DND-41 (cell line): ENCODE data around the gene CCDC192.

Source experiments
- ATAC-seq: fragments of 200-7000 bp; cut with Tn5 transposase; 3 replicates; pipeline ENCODE4 v1.9.1; 2021; ENCODE audit warnings: low read depth; ENCODE audit not compliant: insufficient read depth
- DNase-seq: peaks from one replicate; pipeline ENCODE4 v3.0.0-alpha.2; 2020
- H2AFZ ChIP-seq: 2 replicates; pipeline ENCODE4 v1.6.0; 2012; ENCODE audit warnings: low read depth, low read length
- H3K27ac ChIP-seq: 2 replicates; pipeline ENCODE4 v1.5.1; 2012; ENCODE audit warnings: low read length, inconsistent platforms
- H3K27me3 ChIP-seq: fragments of 200-600 bp; sonication (generic); 2 replicates; pipeline ENCODE4 v1.6.0; 2012; ENCODE audit warnings: low read length, mild to moderate bottlenecking, inconsistent platforms; ENCODE audit not compliant: insufficient read depth, poor library complexity
- H3K36me3 ChIP-seq: 2 replicates; pipeline ENCODE4 v1.5.1; 2012; ENCODE audit warnings: low read length, inconsistent platforms; ENCODE audit not compliant: insufficient read depth
- H3K4me1 ChIP-seq: 2 replicates; pipeline ENCODE4 v1.5.1; 2012; ENCODE audit warnings: mild to moderate bottlenecking, low read length; ENCODE audit not compliant: insufficient read depth
- H3K4me2 ChIP-seq: 2 replicates; pipeline ENCODE4 v1.6.0; 2012; ENCODE audit warnings: mild to moderate bottlenecking, moderate library complexity, low read length, inconsistent platforms; ENCODE audit not compliant: insufficient read depth
- H3K4me3 ChIP-seq, 2 experiments: fragments of 200-600 bp in 1 of 2; shearing (Covaris generic) in 1 of 2; 2 replicates each; pipeline ENCODE4 v1.5.1; 2012 to 2016; ENCODE audit warnings: inconsistent platforms in 2 of 2, low read length in 2 of 2, mild to moderate bottlenecking in 2 of 2, low read depth in 1 of 2, moderate library complexity in 1 of 2
- H3K79me2 ChIP-seq: 2 replicates; pipeline ENCODE4 v1.6.0; 2012; ENCODE audit warnings: low read length, inconsistent platforms; ENCODE audit not compliant: insufficient read depth
- H3K9ac ChIP-seq: 2 replicates; pipeline ENCODE4 v1.6.0; 2012; ENCODE audit warnings: low read depth, mild to moderate bottlenecking, inconsistent platforms, low read length, moderate library complexity
- H3K9me3 ChIP-seq: 2 replicates; pipeline ENCODE4 v1.5.1; 2012; ENCODE audit warnings: low read length, moderate library complexity, mild to moderate bottlenecking, inconsistent platforms; ENCODE audit not compliant: insufficient read depth, severe bottlenecking
- H4K20me1 ChIP-seq: 2 replicates; pipeline ENCODE4 v1.6.0; 2012; ENCODE audit warnings: low read length; ENCODE audit not compliant: insufficient read depth
- EZH2 ChIP-seq: IDR thresholded peaks from 3 replicates; pipeline ENCODE4 v1.6.1; 2012; ENCODE audit warnings: borderline replicate concordance, low read depth, mild to moderate bottlenecking, moderate library complexity, low read length, inconsistent platforms; ENCODE audit not compliant: severe bottlenecking
- TF ChIP-seq, protein P1 (sequence below): IDR thresholded peaks from 2 replicates; pipeline ENCODE4 v1.5.1; 2012; ENCODE audit warnings: borderline replicate concordance, low read length, moderate library complexity, mild to moderate bottlenecking; ENCODE audit not compliant: poor library complexity, severe bottlenecking; ENCODE audit errors: extremely low read depth

CCDC192 gene

GRCh38 chr5:127987354-127988145 lies 284.4 kb downstream of the CCDC192 start:
- H3K36me3 ChIP-seq, result no peaks in the 10 kb centered on the region
- H3K27me3 ChIP-seq, result no peaks in the 10 kb centered on the region
- H4K20me1 ChIP-seq, result no peaks in the 10 kb centered on the region
- H3K9ac ChIP-seq, result no peak overlapping the region
- H3K4me3 ChIP-seq, result no peak overlapping the region
- H3K27ac ChIP-seq, result no peak overlapping the region
- TF ChIP-seq, protein P1, sequence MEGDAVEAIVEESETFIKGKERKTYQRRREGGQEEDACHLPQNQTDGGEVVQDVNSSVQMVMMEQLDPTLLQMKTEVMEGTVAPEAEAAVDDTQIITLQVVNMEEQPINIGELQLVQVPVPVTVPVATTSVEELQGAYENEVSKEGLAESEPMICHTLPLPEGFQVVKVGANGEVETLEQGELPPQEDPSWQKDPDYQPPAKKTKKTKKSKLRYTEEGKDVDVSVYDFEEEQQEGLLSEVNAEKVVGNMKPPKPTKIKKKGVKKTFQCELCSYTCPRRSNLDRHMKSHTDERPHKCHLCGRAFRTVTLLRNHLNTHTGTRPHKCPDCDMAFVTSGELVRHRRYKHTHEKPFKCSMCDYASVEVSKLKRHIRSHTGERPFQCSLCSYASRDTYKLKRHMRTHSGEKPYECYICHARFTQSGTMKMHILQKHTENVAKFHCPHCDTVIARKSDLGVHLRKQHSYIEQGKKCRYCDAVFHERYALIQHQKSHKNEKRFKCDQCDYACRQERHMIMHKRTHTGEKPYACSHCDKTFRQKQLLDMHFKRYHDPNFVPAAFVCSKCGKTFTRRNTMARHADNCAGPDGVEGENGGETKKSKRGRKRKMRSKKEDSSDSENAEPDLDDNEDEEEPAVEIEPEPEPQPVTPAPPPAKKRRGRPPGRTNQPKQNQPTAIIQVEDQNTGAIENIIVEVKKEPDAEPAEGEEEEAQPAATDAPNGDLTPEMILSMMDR, result no peak
- TF ChIP-seq EZH2, result no peak
- no peak overlapping the region for H3K4me2 ChIP-seq
- no peaks in the 10 kb centered on the region for H3K79me2 ChIP-seq
- H3K4me1 ChIP-seq, result no peaks in the 10 kb centered on the region
- no peak for DNase-seq
- no peak for ATAC-seq
- H3K9me3 ChIP-seq, result no peaks in the 10 kb centered on the region
- no peak overlapping the region for H2AFZ ChIP-seq

DNA sequence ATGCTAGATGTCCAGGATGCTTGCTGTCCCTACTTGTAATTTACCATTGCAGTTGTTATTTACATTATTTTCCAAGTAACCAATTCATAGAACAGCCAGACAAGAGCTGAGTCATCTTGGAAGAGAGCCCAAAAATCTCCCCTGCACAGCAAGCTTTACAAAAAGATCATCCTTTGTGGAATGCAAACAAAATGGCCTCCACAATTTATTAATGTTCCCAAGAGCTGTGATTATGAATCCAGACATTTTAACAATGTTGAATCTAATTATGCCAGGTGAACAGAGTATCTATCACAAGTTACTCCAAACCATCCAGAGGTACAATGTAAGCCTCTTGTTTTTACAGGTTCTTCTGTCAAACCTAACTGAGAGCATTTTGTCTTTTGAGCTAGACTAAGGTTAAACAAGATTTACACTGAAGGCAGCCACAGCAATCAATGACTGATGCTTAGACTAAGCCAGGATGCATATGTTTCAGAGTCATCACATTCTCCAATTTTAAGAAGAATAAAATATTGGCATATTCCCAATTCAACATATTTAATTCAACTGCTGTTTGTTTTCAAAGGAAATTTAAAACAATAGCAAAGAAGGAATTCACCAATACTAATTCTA lies 285.1 kb downstream of the CCDC192 start:
- no peak for ATAC-seq
- no peak for TF ChIP-seq EZH2
- TF ChIP-seq, protein P1, result no peak
- H3K27ac ChIP-seq, result no peak overlapping the region

More for the DNA sequence above, 285.1 kb downstream of the CCDC192 start:
- Histone ChIP-seq H3K27me3 (no peaks in the 10 kb centered on the region), H3K4me1 (no peaks in the 10 kb centered on the region), H2AFZ (no peak overlapping the region), H3K4me3 (no peak overlapping the region), H3K79me2 (no peaks in the 10 kb centered on the region), H3K4me2 (no peak overlapping the region), H3K9me3 (no peaks in the 10 kb centered on the region), H3K9ac (no peak overlapping the region), H4K20me1 (no peaks in the 10 kb centered on the region), H3K36me3 (no peaks in the 10 kb centered on the region)
- no peak for DNase-seq
